ENCODE results near the gene COPS6. TPM values are rescaled to one million over a fixed set of nuclear protein-coding genes. Genes with fewer than 3 reads are reported as not detected.

Gene COPS6
- total RNA-seq, 1 donor from 2014 or later: 57.4 TPM

DNA sequence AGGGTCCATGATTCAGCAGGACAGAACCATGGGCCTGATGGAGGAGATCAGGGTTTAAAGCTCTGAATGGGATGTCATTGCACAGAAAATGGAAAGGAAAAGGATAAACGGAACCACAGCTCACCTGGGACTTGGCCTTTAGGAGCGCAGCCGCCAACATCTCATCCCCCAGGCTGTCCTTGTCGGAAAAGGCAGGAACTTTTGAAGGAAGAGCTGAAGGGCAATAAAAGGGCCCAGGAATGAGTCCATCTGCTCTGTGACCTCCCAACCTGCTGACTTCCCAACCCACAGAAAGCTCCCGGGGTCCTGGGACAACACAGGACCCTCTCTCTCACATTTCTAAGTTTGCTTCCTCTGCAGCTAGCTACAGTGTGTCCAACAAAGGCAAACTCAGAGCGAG lies 13.4 kb upstream of the COPS6 start:
- Histone ChIP-seq H3K9me3 (ENCODE audit: control insufficient read depth in 3 of 3, low read length in 3 of 3) (peaks cover 22 to 23% (median 23%) of the 10 kb centered on the region in 3 donors), H3K4me1 (ENCODE audit: control insufficient read depth in 3 of 3, insufficient read depth in 3 of 3, low read length in 3 of 3) (peaks cover 12 to 18% (median 13%) of the 10 kb centered on the region in 3 donors), H3K27ac (ENCODE audit: low read depth, low read length) (no peak overlapping the region), H3K4me3 (ENCODE audit: low read length in 3 of 3) (no peak overlapping the region), H3K27me3 (ENCODE audit: control insufficient read depth in 3 of 3, insufficient read depth in 3 of 3, low read length in 3 of 3) (no peaks in the 10 kb centered on the region), H3K9ac (ENCODE audit: low read depth in 1 of 3, low read length in 3 of 3) (no peak overlapping the region), H3K36me3 (ENCODE audit: control insufficient read depth in 3 of 3, insufficient read depth in 3 of 3, low read length in 3 of 3) (peaks cover 73 to 85% (median 76%) of the 10 kb centered on the region in 3 donors)

DNA sequence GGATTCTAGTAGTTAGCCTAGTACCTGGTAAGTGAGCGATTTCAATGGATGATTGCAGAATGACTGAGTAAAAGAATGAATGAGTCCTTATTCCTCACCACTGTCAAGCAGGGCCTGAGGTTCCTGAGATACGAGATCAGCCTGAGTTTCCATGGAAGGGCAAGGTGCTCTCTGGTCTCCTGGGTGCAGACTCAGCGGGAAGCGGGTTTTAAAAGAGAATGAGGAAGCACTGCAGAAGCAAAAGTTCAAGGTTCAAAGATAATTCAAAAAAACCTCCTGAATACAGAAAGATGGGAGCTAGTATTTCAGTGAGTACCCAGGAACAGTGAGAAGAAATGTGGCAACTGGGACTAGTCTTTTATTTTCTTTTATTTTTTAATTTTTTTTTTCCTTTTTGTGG lies 11.6 kb upstream of the COPS6 start:
- Histone ChIP-seq H3K9me3 (ENCODE audit: control insufficient read depth in 3 of 3, low read length in 3 of 3) (peaks cover 6 to 8% (median 7%) of the 10 kb centered on the region in 3 donors), H3K4me3 (ENCODE audit: low read length in 3 of 3) (no peak overlapping the region), H3K36me3 (ENCODE audit: control insufficient read depth in 3 of 3, insufficient read depth in 3 of 3, low read length in 3 of 3) (peaks cover 55 to 67% (median 59%) of the 10 kb centered on the region in 3 donors), H3K4me1 (ENCODE audit: control insufficient read depth in 3 of 3, insufficient read depth in 3 of 3, low read length in 3 of 3) (peaks cover 18 to 23% (median 19%) of the 10 kb centered on the region in 3 donors), H3K27ac (ENCODE audit: low read depth, low read length) (no peak overlapping the region), H3K27me3 (ENCODE audit: control insufficient read depth in 3 of 3, insufficient read depth in 3 of 3, low read length in 3 of 3) (no peaks in the 10 kb centered on the region), H3K9ac (ENCODE audit: low read depth in 1 of 3, low read length in 3 of 3) (no peak overlapping the region)

DNA sequence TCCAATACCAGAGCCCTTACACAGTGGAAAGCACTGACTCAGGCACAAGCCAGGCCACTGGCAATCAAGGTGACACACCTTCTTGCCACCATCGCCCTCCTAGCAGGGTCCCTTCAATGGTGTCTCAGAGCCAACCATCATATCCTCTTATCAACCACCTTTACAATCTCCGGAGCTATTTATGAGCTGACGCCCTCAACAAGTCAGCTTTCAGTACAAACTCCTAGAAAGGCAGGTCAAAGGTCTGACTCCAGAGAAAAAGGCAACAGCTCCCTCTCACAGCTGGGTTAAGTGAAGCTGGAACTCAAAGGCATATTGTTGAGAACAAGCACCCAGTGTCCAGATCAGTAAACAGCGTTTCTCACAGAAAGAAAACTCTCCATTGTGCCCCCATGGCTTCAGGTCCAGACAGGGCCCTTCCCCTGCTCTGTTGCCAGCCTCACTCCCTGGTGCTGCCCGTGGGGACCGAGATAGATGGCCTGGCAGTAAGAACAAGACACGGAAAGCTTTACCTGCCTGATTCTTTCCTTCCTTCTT lies 9.7 kb upstream of the COPS6 start:
- Histone ChIP-seq H3K4me3 (ENCODE audit: low read length in 3 of 3) (no peak overlapping the region), H3K9me3 (ENCODE audit: control insufficient read depth in 3 of 3, low read length in 3 of 3) (no peaks in the 10 kb centered on the region), H3K36me3 (ENCODE audit: control insufficient read depth in 3 of 3, insufficient read depth in 3 of 3, low read length in 3 of 3) (peaks cover 37 to 49% (median 41%) of the 10 kb centered on the region in 3 donors), H3K27me3 (ENCODE audit: control insufficient read depth in 3 of 3, insufficient read depth in 3 of 3, low read length in 3 of 3) (no peaks in the 10 kb centered on the region), H3K4me1 (ENCODE audit: control insufficient read depth in 3 of 3, insufficient read depth in 3 of 3, low read length in 3 of 3) (peaks cover 22 to 31% (median 25%) of the 10 kb centered on the region in 3 donors), H3K9ac (ENCODE audit: low read depth in 1 of 3, low read length in 3 of 3) (no peak overlapping the region), H3K27ac (ENCODE audit: low read depth, low read length) (no peak overlapping the region)

DNA sequence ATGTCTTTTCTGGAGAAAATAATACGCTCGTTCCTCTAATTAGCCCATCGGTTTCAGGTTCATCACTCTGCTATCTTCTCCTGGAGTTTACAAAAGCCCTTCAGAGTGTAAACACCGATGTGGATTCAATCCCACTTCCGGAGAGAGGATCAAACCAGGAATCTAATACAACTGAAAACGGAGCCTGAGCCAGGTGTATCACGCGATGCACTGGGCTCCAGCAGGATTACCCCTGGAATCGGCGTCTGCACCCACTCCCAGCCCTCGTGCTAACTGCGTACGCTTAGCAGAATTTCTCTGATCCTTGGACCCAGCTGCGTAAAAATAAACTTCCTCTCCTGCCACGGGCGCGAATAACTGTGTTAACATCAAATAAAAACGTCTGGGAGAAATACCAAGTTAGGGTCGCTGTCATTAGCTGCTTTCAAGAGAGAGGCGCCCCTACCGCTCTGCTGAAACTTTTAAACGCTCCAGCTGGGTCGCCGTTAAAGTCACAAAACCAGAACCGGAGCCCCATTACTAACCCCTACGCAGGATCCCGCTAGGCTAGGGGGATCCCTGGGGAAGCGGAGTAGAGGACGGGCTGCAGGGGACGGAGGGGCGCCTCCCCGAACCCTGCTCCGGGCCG lies 7.7 kb upstream of the COPS6 start:
- Histone ChIP-seq H3K4me1 (ENCODE audit: control insufficient read depth in 3 of 3, insufficient read depth in 3 of 3, low read length in 3 of 3) (peaks cover 22 to 31% (median 25%) of the 10 kb centered on the region in 3 donors), H3K36me3 (ENCODE audit: control insufficient read depth in 3 of 3, insufficient read depth in 3 of 3, low read length in 3 of 3) (peaks cover 18 to 29% (median 21%) of the 10 kb centered on the region in 3 donors), H3K9me3 (ENCODE audit: control insufficient read depth in 3 of 3, low read length in 3 of 3) (no peaks in the 10 kb centered on the region), H3K4me3 (ENCODE audit: low read length in 3 of 3) (peak overlapping the region; percentile 98 to 99 (median 98)), H3K27me3 (ENCODE audit: control insufficient read depth in 3 of 3, insufficient read depth in 3 of 3, low read length in 3 of 3) (no peaks in the 10 kb centered on the region), H3K9ac (ENCODE audit: low read depth in 1 of 3, low read length in 3 of 3) (peak overlapping the region; percentile 97 to 98 (median 98)), H3K27ac (ENCODE audit: low read depth, low read length) (peak overlapping the region; percentile 83)

DNA sequence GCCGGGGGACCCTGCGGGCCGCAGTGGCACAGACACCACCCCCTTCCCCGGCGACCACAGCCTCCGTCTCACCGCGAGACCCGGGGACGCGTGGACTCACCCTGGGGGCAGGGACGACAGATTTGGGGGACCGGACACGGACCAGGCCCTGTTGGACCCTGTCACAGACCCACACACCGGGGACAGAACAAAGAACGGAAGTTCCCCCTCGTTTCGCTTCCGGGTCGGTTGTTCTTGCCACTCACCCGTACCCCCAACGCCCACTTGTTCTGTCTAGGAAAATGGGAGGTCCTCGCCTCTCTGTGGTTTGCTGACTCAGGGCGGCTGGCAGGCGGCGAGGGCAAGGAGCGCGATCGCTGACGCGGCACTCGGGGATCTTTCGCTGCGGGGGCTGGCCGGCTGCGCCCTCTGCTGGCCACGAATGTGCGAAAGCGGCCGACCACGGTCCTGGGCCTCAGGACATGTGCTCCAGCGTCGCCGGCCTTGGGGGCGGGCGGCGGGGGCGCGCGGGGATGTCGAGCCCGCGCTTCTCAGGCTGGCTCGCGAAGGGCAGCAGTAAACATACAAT lies 7.2 kb upstream of the COPS6 start, which contains the start of gene ZNF3:
Gene ZNF3, minus strand, starts transcription at position 189 of the 568 bp plus-strand sequence. CDS start 4,366 bp downstream, outside the sequence.
- Histone ChIP-seq H3K4me3 (ENCODE audit: low read length in 3 of 3) (peak within 1 kb of the TSS; percentile 98 to 99 (median 98)), H3K27ac (ENCODE audit: low read depth, low read length) (peak within 1 kb of the TSS; percentile 83), H3K36me3 (ENCODE audit: control insufficient read depth in 3 of 3, insufficient read depth in 3 of 3, low read length in 3 of 3) (peaks cover 14 to 23% (median 17%) of the 10 kb centered on the region in 3 donors), H3K27me3 (ENCODE audit: control insufficient read depth in 3 of 3, insufficient read depth in 3 of 3, low read length in 3 of 3) (no peaks in the 10 kb centered on the region), H3K4me1 (ENCODE audit: control insufficient read depth in 3 of 3, insufficient read depth in 3 of 3, low read length in 3 of 3) (peaks cover 22 to 31% (median 25%) of the 10 kb centered on the region in 3 donors), H3K9ac (ENCODE audit: low read depth in 1 of 3, low read length in 3 of 3) (peak within 1 kb of the TSS; percentile 97 to 98 (median 98)), H3K9me3 (ENCODE audit: control insufficient read depth in 3 of 3, low read length in 3 of 3) (no peaks in the 10 kb centered on the region)

DNA sequence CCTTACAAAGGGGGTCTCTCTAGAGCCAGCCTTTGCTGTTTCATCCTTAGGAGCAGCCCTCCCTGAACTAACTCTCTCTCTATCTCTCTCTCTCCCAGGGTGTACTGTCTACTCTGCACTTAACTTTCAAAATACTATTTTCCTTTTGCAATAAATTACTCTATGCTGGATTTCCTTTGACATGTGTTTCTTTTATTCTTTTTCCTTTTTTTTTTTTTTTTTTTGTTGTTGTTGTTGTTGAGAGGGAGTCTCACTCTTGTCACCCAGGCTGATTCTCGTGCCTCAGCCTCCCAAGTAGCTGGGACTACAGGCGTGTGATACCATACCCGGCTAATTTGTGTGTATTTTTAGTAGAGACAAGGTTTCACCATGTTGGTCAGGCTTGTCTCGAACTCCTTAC lies 5.8 kb upstream of the COPS6 start:
- Histone ChIP-seq H3K9ac (ENCODE audit: low read depth in 1 of 3, low read length in 3 of 3) (peak overlapping the region in 1 of 3 donors; percentile 70), H3K27me3 (ENCODE audit: control insufficient read depth in 3 of 3, insufficient read depth in 3 of 3, low read length in 3 of 3) (no peaks in the 10 kb centered on the region), H3K4me1 (ENCODE audit: control insufficient read depth in 3 of 3, insufficient read depth in 3 of 3, low read length in 3 of 3) (peaks cover 23 to 32% (median 25%) of the 10 kb centered on the region in 3 donors), H3K27ac (ENCODE audit: low read depth, low read length) (peak overlapping the region; percentile 83), H3K9me3 (ENCODE audit: control insufficient read depth in 3 of 3, low read length in 3 of 3) (no peaks in the 10 kb centered on the region), H3K36me3 (ENCODE audit: control insufficient read depth in 3 of 3, insufficient read depth in 3 of 3, low read length in 3 of 3) (peaks cover 7 to 16% (median 9%) of the 10 kb centered on the region in 3 donors), H3K4me3 (ENCODE audit: low read length in 3 of 3) (no peak overlapping the region)

DNA sequence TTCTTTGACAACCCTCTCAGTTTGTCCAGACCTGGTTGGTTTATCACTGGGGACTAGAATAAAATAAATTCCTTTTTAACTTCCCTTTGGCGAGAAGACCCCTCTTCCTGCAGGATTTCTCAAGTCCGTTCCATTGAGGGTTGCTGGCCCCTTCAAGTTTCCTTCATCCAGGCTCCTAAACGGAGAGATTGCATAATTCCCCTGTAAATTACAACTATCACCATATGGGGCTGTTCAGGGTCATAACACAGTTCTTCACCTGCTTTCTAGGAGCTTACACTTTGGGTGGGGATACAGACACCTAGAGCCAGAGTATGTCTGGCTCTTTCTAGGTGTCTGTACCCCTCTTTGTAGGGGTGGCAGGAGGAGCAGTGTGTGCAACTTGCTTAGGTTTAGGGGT lies 3.3 kb upstream of the COPS6 start:
- Histone ChIP-seq H3K9me3 (ENCODE audit: control insufficient read depth in 3 of 3, low read length in 3 of 3) (no peaks in the 10 kb centered on the region), H3K36me3 (ENCODE audit: control insufficient read depth in 3 of 3, insufficient read depth in 3 of 3, low read length in 3 of 3) (peaks cover 3% of the 10 kb centered on the region in 3 donors), H3K4me1 (ENCODE audit: control insufficient read depth in 3 of 3, insufficient read depth in 3 of 3, low read length in 3 of 3) (peaks cover 24 to 31% (median 25%) of the 10 kb centered on the region in 3 donors), H3K4me3 (ENCODE audit: low read length in 3 of 3) (no peak overlapping the region), H3K27me3 (ENCODE audit: control insufficient read depth in 3 of 3, insufficient read depth in 3 of 3, low read length in 3 of 3) (no peaks in the 10 kb centered on the region), H3K9ac (ENCODE audit: low read depth in 1 of 3, low read length in 3 of 3) (no peak overlapping the region), H3K27ac (ENCODE audit: low read depth, low read length) (no peak overlapping the region)

DNA sequence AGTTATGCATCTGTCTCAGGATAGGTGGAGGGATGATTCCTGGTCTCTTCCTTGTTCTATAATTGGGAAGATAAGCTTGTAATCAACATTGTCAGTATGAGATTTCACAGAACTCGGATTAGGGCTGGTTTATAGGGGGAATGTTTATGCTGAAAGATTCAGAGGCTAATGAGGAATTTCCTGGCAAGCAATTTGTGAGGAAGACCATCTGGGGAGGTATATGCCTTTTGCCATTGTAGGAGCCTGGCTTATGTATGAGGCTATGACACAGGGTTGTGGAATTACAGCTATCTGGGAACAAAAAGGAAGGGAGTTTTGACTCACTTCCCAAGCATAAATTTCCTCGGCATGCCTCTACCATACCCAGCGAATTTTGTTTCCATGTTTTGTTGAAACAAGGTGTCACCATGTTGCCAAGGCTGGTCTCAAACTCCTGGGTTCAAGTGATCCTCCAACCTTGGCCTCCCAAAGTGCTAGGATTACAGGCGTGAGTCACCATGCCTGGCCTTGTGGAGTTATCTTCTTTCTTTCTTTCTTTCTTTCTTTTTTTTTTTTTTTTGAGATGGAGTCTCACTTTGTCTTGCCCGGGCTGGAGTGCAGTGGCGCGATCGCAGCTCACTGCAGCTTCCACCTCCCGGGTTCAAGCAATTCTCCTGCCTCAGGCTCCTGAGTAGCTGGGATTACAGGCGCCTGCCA lies 1.6 kb upstream of the COPS6 start:
- H3K9ac ChIP-seq (ENCODE audit: low read depth in 1 of 3, low read length in 3 of 3): no peak overlapping the region
- H3K27ac ChIP-seq (ENCODE audit: low read depth, low read length): no peak overlapping the region
- H3K36me3 ChIP-seq (ENCODE audit: control insufficient read depth in 3 of 3, insufficient read depth in 3 of 3, low read length in 3 of 3): peaks cover 19 to 20% (median 20%) of the 10 kb centered on the region in 3 donors
- H3K4me3 ChIP-seq (ENCODE audit: low read length in 3 of 3): no peak overlapping the region
- peaks cover 20 to 25% (median 23%) of the 10 kb centered on the region in 3 donors for H3K4me1 ChIP-seq (ENCODE audit: control insufficient read depth in 3 of 3, insufficient read depth in 3 of 3, low read length in 3 of 3)
- H3K27me3 ChIP-seq (ENCODE audit: control insufficient read depth in 3 of 3, insufficient read depth in 3 of 3, low read length in 3 of 3): no peaks in the 10 kb centered on the region
- no peaks in the 10 kb centered on the region for H3K9me3 ChIP-seq (ENCODE audit: control insufficient read depth in 3 of 3, low read length in 3 of 3)

DNA sequence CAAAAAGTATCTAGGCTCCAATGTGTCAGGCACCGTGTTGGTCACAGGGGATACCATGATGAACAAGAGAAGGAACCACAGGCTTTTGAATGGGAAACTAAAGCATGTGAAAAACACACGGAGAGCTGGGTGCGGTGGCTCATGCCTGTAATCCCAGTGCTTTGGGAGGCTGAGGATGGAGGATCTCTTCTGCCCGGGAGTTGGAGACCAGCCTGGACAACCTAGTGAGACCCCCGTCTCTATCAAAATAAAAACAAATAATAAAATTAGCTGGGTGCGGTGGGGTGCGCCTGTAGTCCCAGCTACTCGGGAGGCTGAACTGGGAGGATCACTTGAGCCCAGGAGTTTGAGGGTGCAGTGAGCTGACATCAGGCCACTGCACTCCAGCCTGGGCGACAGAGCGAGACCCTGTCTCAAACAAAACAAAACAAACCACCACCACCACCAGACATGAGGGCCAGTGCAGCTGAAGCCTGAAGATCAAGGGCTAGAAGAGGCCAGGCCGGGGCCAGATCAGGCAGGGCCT lies 611 bp upstream of the COPS6 start:
- Histone ChIP-seq H3K27ac (ENCODE audit: low read depth, low read length) (peak overlapping the region; percentile 73), H3K27me3 (ENCODE audit: control insufficient read depth in 3 of 3, insufficient read depth in 3 of 3, low read length in 3 of 3) (no peaks in the 10 kb centered on the region), H3K4me3 (ENCODE audit: low read length in 3 of 3) (peak overlapping the region; percentile 71 to 96 (median 93)), H3K9me3 (ENCODE audit: control insufficient read depth in 3 of 3, low read length in 3 of 3) (no peaks in the 10 kb centered on the region), H3K36me3 (ENCODE audit: control insufficient read depth in 3 of 3, insufficient read depth in 3 of 3, low read length in 3 of 3) (peaks cover 28 to 30% (median 30%) of the 10 kb centered on the region in 3 donors), H3K4me1 (ENCODE audit: control insufficient read depth in 3 of 3, insufficient read depth in 3 of 3, low read length in 3 of 3) (peaks cover 15 to 20% (median 20%) of the 10 kb centered on the region in 3 donors), H3K9ac (ENCODE audit: low read depth in 1 of 3, low read length in 3 of 3) (peak overlapping the region; percentile 78 to 94 (median 88))

Data from skeletal muscle tissue (tissue), 4 donors.